GM10847 (cell line): ENCODE measurements around the gene PPIL6.

Experiments used
- POLR2A ChIP-seq: IDR thresholded peaks from 2 replicates; pipeline ENCODE4 v1.6.1; 2011; ENCODE audit not compliant: insufficient read length; ENCODE audit errors: extremely low read depth

The PPIL6 gene

DNA sequence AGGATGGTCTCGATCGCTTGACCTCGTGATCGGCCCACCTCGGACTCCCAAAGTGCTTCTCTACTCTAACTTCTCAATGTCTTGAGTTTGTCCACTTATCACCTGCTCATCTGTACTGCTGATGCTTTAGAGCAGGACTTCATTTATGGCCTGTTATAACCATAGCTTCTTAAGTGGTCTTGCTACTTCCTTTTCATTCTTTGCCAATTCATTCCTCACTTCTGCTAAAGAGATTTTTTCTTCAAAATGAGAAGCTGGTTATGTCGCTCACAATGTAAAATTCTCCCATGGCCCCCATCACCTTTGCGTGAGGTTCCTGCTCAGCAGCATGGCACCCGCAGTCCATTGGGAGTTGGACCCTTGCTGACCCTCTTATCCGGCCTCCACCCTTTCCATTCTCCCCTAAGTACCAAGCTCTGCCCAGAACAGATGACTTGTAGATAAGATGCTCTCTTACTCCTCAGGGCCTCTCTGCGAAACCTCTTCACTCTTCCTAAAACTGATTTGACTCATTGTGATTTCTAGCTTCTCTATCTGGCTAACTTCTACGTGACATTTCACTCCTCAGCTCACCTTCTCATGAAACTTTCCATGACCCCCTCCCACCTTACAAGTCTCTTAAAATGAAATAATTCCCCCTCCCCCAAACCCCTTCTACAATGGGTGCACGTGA is 44.2 kb downstream of the PPIL6 start:
- no peak for TF ChIP-seq POLR2A

DNA sequence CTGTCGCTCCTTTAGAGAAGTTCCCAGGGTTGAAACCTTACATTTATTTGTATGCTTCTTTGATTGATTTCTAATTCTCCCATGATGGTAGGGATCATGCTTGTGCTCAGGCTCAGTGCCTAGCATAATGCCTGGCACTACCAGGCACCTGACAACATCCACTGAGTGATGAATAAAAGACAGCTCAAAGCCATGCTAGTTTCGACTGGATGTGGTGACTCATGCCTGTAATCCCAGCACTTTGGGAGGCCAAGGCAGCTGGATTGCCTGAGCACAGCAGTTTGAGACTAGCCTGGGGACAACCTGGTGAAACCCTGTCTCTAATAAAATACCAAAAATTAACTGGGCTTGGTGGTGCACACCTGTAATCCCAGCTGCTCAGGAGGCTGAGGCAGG is 46.5 kb downstream of the PPIL6 start:
- no peak for TF ChIP-seq POLR2A

DNA sequence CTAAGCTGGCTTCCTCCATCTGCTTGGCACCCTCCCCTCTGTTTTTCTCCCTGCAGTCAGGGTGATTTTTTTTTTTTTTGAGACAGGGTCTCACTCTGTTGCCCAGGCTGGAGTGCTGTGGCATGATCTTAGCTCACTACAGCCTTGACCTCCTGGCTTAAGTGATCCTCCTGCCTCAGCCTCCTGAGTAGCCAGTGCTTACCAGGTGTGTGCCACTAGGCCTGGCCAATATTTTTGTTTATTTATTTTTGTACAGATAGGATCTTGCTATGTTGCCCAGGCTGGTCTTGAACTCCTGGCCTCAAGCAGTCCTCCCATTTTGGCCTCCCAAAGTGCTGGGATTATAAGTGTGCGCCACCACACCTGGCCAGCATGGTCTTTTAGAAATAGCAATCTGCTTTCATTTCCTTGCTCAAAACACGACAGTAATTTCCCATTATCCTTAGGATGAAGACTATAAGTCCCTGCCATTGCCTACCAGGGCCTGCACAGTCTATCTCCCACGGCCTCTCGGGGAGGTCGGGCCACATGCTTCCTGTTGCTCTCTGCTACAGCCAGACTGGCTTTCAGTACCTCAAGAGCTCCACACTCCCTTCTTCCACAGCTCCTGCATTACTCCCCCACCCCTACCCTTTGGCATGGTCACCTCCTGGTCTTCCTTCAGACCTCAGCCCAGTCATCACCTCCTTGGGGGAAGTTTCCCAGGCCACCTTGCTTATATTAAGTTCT is 47.1 kb downstream of the PPIL6 start:
- TF ChIP-seq POLR2A = no peak

DNA sequence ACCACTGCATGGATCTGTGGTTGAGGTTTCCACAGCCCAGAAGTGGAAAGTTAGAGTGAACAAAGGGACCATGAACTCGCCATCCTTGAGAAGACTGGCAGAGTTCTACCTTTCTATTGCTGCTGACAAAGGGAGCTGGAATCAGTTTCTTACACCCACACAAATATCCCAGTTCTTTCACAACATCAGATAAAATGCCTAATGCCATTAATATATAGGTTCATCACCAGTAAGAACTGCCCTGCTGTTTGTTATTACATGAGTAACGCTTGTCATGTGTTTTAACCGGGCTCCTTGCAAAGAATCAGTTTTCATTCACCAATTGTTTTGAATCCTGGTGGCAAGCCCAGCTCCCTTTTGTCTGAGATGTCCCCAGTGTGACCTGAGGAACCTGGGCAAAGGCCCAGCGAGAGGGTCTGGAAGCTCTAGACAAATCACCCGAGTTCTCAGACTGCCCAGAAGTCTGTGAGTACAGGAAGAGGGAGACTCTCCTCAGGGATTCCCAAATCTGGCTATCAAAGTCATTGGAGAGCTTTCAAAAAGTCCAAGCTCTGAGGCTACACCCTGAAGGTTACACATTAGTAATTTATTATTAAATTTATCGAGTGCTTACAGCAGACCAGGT is 50.7 kb downstream of the PPIL6 start:
- TF ChIP-seq POLR2A = no peak

DNA sequence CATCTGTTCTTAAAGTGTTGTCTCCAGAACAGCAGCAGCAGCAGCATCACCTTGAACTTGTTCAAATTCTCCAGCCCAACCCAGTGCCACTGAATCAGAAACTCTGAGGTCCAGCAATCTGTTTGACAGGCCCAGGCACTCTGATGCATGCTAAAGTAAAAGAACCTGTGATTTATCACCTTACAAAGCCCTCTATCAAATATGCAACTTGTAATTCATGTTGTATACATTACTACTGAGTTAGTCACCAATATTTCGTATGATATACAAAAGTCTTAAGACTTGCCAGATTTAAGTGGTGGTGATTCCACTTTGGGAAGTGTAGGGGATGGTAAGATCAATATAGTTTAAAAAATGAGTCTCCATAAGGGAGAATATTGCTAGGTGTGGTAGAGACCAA is 52.2 kb downstream of the PPIL6 start:
- no peak for TF ChIP-seq POLR2A

DNA sequence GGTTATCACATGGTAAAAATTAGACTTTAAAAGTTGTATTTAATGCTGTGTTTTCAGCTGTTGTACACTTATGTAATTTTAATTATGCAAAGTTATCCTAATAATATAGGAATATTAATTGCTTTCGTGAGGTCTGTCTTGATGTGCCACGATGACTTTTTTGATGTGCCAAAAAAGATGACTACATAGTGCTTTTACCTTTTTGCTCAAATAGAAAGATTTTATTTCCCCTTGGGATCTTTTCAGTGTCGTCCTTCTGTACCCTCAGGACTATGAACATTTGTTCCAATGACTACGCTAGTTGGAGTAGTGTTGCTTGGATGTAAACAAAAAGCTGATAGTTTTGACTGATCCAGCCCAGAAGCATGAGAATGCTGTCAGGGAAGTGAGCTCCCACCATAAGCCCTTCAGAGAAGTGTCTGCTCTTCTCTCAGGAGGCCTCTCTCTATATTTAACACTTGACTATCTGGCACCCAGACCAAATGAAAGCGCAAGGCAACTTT is 56.9 kb downstream of the PPIL6 start:
- TF ChIP-seq POLR2A = no peak

DNA sequence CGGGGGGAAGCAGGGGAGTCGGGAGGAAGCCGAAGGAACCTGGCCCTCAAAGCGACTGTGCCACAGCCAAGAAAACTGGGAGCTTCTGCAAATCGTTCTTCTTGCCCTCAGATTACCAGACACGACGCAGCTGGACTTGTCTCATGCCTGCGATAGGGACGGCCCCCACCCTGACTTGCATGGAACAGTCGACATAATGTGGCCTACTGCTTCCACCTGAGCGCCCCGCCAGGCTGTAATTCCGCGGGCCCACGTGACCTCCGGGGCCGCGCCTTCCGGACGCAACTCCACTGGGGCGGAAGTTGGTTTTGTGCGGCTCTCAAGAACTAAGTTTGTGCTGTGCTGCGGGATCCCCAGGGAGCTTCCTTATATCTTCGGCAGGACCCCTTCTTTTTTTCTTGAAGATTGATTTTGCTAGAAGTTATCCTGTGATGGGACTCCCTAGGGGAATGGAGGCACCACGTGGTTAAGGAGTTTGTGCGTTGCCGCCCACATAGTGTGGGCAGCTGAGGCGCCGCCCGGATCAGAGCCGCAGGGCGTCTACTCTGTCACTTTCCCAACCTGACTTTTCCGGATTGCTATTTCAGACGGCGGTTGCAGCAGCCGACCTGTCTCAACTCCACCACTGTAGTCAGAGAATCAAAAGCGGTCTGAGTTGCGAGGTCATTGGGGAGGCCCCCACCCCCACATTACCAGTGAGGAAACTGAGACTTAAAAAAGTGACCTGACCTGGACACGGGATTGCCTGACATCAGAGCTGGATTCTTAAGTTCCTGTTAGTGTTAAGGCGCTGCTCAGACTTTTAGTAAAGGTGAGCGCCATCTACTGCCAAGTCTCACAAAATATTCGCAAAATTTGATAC is 57.6 kb downstream of the PPIL6 start:
- no peak for TF ChIP-seq POLR2A

DNA sequence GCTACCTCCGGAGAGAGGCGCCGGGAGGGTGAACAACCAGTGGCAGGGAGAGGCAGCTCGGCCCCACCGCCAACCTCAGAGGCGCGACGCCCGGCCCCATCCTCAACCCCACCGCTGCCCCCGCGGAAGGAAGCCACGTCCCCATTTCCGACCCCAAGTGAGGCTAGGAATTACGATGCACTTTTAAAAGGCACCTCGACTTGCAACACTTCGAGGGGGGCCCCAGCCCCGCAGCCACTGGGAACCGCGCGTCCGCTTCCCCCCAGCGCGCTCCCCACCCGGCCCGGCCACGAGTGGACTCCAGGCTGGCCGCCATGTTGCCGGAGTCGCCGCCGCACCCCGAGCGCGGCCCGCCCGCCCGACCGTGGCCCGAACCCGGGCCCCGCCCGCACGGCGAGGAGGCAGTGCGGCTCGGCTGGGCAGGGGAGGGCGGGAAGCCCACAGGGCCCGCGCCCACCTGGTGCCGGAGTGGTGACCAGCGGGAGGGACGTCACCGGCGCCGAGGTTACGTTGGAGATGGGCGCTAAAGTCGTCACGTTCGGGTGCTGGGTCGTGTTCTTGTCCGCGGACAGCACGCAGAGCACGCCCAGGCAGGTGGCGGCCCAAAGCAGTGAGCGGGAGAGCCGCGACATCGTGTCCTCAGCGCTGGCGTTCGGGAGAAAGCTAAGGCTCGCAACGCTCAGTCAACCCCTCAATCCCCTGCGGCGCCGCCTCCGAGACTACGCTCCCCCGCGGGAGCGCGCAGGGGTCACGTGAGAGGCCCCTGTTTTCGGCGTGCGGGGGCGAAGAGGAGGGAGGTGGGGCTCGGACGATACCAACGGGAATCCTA is 58.5 kb downstream of the PPIL6 start, which contains the start of gene CD164:
Gene CD164, minus strand, starts transcription at position 721 of the 829 bp plus-strand sequence. Its CDS starts 89 bp downstream, at position 632.
- TF ChIP-seq POLR2A = peak; percentile 97

DNA sequence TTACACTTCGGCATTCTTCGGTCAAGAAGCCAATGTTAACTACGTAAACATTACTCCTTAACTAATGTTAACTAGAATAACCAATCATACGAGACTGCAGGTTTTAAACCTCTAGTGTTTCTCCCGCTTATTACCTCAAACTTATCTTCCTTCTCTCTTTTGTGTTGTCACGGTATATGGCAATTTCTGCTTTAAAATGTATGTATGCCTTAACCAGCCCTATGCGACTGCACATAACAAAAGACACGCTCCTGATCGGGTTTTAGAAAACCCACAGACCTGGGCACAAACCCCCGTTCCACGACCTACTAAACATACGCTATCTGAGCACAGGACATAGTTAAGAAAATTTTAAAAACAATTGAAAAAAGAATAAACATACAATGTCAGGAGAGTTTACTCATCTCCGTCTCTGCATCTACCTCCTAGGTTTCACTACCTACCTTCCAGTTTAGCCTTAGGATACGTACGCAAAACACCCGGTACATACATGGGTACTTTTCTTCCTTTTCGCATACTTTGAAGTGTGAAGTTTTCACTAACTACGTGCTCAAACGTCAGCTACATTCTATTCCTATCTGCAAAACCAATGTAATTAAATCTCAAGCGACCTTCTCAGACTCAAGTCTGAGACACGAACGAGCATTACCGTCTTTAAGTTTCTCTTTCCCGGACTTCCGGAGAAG is 59.2 kb downstream of the PPIL6 start:
- TF ChIP-seq POLR2A = no peak

DNA sequence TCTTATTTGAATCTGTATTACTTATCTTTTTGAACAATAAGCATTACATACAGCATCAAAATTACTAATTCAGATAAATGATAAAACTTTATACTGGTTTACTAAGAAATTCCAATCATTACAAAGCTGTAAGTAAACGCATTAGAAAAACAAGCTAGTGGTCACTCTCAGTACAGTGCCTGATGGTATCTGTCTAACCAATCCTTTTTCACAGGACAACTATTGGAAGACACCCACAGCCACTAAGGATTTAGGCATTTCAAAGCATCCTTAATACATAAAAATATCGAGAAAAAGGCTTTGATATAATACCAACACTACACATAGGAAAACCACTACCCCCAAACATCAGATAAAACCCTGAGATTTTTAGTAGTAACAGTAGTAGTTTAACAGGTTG is 60.7 kb downstream of the PPIL6 start:
- TF ChIP-seq POLR2A = no peak

DNA sequence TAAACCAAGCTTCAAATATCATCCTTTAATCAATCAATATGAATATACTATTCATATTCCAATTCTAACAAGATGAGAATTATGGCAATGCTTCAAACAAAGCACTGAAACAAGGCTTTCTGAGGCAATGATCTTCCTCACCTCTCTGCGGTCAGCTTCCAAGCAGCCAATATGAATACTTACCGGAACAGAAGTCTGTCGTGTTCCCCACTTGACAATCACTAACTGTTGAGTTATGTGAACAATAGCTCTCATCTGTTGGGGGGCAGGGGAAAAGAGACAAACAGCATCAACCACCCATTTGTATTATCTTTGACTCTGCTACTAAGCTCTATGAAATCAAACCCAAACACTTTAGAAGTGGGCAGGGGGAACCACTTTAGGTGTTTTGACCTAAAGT is 62.7 kb downstream of the PPIL6 start:
- TF ChIP-seq POLR2A = no peak

DNA sequence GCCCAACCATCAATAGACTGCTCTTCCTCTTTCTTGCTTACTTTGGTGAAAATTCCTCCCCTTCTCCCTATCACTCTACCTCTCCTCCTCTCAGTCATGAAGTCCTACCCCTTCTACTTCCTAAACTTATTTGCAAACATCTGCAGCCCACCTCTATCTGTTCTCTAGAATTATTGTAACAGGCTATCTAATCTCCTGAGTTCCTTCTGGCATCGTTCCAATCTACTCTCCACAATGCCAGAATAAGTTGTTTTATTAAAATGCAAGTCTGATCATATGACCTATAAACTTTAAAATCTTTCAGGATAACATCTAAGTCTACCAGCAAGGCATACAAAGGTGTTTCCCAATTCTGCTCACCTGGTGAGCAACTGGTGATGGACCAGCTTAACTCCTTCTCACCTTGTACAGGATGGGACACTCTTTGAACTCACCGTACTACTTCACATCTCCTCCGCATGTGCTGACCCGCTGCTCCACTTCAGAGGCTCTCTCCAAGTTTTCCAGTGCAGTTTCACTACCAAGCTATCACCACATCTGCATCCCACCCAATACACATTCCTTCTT is 66.0 kb downstream of the PPIL6 start:
- TF ChIP-seq POLR2A = no peak

DNA sequence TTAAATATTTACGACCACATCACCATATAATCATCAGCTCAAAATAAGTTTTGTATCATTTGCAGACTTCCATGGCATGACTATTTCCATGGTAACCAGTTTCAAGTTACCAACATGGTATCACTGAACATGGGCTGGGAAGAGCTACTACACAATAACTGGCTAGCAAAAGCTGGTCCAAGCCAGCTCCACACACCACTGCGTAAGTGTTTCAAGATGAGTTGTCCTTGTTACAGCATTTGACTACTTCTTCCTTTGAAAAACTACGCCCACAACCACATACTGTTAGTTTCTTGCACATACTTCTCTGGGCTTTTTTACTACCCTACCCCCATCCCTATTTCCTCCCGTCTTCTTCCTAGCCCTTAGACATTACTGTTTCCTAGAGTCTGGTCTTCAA is 66.7 kb downstream of the PPIL6 start:
- no peak for TF ChIP-seq POLR2A

DNA sequence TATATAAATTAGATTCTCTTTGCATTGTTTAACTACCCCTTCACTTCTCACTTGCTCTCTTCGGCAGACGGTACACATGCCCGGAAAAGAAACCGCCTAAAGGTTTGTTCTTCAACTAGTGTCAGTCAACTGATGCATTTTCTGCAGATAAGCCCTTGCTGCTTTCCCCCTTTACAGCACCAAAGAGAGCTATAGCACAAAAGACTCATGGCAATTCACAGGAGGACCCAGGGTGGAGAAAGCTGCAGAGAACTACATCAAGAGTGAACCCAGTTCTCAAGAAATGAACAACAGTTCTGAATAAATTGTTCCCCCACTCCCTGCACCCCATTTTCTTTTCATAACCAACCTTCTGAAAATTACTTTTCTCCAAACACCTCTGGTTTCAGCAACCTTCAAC is 67.1 kb downstream of the PPIL6 start:
- no peak for TF ChIP-seq POLR2A

DNA sequence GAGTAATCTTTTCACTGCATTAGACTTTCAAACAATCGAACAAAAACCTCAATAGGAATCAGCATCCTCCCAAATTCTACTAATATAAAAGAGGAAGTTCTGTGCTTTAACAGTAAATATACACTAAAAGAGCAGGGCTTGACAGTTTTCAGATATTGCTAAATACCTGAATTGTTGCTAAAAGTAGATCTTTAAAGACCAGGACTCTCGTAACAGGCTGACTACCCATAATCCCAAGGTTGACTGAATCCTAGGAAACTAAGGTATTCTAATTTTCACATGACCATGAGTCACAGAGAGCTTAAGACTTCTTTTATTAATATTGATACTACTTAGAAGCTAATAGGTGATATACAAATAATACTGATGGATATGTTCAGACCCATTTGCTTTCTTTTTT is 68.3 kb downstream of the PPIL6 start:
- no peak for TF ChIP-seq POLR2A
